Eye (tissue), 1 donor: ENCODE measurements around the gene UCK2.

Source experiments
- DNase-seq: peaks from one replicate; pipeline ENCODE4 v3.0.0-alpha.2; 2015

The UCK2 gene

GRCh38 chr1:165834881-165835280, 7.5 kb downstream of the UCK2 start:
- no peak for DNase-seq

GRCh38 chr1:165836664-165837482, 9.5 kb downstream of the UCK2 start:
- no peak for DNase-seq

GRCh38 chr1:165837838-165838364, 10.5 kb downstream of the UCK2 start:
- DNase-seq = no peak

DNA sequence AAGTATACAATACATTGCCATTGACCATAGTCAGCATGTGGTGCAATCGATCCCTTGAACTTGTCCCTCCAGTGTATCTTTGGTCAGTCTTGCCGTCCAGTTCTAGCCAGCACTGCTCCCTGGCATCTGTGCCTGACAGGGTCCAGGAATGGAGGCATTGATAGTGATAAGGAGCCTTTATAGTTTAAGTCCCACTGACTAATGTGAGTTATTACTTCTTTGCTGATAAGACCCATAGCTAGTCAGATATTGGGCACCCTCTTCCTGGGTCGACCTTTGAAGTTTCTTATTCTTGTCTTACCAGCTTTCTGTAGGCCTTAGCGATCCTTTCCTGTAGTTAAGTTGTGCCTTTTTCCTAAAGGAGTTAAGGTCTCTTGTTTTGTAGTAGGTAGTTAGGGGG, 13.0 kb downstream of the UCK2 start:
- no peak for DNase-seq

DNA sequence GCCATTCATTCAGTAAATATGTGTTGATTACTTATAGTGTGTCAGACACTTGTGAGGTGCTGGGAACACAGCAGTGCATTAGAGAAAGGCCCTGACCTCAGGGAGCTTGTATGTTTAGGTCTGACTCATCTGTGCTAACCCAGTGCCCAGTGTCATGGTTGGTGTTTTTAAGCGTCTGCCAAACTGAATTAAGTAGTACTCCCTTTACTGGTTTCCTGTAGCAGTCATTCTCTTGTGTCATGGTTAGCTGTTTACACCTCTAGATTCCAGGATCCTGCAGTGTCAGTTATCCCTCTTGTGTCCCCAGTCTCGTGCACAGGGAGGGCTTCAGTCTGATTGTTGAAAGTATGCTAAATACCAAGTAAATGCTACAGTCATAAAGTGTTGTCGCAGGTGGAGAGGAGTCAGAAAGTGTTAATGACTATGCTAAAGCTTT, 14.2 kb downstream of the UCK2 start:
- DNase-seq = no peak

- no peak for DNase-seq
Observed at GRCh38 chr1:165842023-165842670, 14.7 kb downstream of the UCK2 start.

DNA sequence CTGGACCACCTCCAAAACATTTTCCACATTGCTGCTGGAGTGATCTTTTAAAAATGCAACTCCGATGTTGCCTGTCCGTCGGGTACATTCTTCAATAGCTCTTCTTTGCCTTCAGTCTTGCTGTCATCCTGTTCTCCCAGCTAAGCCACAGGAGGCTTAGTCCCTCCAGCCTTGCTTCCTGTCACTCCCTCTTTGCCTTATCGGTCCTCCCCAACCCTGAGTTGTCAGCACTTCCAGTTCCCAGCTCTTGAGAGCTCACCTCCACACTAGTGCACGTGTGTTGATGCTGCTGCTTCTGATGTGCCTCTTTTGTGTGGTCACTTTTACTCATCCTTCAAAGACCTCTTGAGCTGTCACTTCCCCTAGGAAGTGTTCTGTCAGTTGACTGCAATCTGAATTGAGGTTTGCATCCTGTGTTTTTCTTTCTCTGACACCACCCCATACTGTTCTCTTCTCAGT, 15.3 kb downstream of the UCK2 start:
- no peak for DNase-seq

DNA sequence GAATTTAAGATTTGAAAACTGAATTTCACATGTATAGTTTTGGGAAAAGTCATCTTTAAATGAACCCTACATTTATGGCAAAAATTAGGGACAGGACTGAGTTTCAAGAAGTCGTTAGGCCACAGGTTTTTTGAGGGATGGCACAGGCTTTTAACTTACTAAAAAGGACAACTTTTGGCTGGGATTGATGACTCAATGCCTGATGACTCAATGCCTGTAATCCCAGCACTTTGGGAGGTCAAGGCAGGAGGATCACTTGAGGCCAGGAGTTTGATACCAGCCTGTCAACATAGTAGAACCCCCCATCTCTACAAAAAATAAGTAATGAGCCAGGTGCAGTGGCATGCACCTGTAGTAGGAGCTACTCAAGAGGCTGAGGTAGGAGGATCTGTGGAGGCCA, 15.9 kb downstream of the UCK2 start:
- no peak for DNase-seq

DNA sequence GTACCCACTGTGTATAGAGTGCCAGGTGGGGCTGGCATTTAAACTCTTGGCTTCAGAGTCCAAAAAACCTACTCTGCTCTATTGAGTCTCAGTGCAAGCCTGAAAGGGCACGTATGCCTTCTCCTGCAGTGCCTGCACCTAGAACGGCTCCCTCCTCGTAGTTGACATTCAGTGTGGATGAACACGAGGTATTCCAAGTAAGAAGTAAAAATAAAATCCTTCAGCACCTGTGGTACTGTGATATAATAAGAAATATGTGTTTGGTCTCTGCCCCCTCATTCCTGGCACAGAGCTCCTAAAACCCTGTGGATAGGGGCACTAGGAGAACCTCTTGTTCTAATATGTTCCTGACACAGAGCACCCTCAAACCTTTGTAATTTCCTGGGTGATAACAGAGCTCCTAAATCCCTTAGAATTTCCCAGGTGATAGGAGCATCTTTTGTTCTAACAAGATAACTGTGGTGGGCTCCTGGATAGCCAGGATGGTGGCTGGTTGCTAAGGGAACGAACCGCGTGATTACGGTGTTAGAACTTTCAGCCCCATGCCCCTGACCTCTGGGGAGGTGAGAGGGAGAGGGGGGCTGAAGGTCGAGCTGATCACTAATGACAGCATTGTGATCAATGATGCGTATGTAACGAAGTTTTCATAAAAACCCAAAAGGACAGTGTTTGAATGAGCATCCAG, 16.8 kb downstream of the UCK2 start:
- DNase-seq = no peak

- no peak for DNase-seq
Observed at GRCh38 chr1:165844933-165845332, 17.5 kb downstream of the UCK2 start.

GRCh38 chr1:165845569-165845968, 18.2 kb downstream of the UCK2 start:
- DNase-seq = no peak

DNA sequence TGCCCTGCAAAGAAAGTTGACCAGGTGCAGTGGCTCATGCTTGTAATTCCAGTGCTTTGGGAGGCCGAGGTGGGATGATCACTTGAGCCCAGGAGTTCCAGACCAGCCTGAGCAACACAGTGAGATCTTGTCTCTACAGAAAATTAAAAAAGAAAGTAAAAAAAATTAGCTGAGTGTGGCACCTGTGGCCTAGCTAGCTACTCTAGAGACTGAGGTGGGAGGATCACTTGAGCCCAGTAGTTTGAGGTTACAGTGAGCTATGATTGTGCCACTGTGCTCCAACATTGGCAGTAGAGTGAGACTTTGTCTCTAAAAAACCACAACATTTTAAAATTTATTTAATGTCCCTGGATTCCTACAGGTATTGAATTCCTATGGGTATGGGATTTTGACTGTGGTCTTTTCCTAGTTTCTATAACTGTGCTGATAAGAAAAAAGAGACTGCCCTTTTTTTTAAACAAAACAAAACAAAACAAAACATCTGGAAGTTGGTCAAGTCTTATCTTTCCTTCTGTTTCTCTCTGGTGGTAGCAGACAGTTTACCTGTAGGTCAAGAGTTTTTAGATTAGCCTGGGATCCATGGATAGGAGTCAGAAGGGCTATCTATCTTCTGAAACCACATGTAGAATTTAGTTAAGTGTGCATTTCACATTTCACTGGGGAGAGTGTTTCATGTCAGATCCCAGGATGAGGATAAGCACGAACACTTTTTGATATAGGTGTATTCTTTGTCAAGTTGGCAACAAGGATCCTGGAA, 18.8 kb downstream of the UCK2 start:
- DNase-seq = no peak

DNA sequence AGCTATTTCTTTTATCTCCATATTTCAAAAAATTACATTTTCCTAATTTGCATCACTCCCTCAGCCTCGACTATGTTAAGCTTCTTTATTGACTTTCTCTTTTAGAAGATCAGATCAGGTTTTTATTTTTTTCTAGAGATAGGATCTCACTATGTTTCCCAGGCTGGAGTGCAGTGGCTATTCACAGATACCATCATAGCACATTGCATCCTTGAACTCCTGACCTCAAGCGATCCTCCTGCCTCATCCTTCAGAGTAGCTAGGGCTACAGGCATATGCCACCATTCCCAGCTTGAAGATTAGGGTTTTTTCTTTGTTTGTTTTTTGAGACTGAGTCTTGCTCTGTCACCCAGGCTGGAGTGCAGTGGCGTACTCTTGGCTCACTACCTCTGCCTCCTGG, 20.1 kb downstream of the UCK2 start:
- DNase-seq = no peak

- DNase-seq = no peak
Observed at GRCh38 chr1:165849353-165850133, 22.1 kb downstream of the UCK2 start.

- DNase-seq = no peak
Observed at GRCh38 chr1:165851034-165851658, 23.7 kb downstream of the UCK2 start.

- no peak for DNase-seq
Observed at GRCh38 chr1:165852871-165853270, 25.5 kb downstream of the UCK2 start.

DNA sequence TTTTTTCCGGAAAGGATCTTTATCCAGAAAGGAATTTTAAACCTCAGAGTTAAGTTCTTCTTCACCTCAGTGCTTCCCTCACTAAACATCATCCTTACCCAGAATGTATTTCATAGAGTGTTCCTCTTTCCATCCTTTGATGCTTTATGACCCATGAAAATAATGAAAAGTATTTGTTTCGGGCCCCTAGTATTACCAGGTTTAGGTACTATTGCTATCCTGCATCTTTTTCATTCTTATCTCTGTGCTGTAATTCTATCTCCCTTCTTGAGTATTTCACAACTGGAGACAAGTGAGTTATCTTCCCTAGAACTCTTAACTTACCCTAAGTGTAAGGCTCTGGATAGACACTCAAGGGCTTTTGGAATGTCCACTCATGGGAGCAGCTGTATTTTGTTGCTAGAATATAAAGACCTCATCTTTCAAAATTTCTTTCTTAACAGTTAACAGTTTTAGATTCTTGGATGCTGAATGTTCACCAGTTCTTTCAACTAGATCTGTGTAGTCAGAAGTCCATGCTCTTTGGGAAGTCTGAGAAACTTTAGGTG, 26.2 kb downstream of the UCK2 start:
- no peak for DNase-seq

- no peak for DNase-seq
Observed at GRCh38 chr1:165854101-165854845, 26.9 kb downstream of the UCK2 start.

DNA sequence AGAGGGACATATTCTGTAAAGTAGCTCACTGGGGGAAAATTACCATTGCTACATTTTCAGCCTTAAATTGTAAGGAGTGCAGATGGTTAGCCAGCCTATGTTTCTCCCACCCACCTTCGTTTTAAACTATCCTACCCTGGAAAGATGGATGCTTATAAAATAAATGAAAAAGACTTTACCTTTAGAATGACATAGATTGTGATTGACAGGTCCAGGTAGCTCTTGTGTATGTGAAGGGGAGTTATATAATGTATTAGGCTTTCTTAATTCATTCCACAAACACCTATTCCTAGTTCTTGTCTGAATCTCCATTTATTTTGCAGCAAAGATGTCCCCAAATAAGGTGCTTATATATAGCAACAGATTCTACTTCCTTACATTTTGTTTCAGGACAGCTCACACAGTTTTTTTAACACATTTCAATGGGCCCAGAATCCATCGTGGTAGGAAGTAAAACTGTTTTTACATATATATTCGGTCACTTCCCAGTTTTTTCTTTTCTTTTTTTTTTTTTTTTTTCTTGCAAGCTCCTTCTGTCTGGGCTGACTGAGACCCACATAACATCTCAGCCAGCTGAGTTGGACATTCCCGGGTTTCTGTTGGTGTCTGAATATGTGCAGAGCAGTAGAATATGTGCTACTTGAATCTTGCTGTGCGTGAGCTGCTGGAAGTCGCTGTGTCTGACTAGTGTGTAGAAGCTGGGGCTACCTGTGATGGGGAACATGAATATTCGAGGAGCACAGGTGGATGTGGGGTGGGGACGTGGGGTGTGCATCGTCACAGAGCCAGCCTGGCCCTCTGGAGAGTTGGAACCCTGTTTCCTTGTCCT, 27.8 kb downstream of the UCK2 start:
- no peak for DNase-seq
